OCI-LY3 (cell line): Measurements from ENCODE around the gene ZDHHC13.

Source experiments
- CTCF ChIP-seq: fragments of 200-600, 300-600 bp; sonication (generic); IDR thresholded peaks from 2 replicates; pipeline ENCODE4 v1.5.1; 2014; ENCODE audit warnings: antibody characterized with exemption, low read length, low read depth
- EZH2phosphoT487 ChIP-seq: fragments of 200-600 bp; shearing (Covaris generic); IDR thresholded peaks from 2 replicates; pipeline ENCODE4 v1.6.1; 2018; ENCODE audit warnings: antibody characterized with exemption, mixed run types, low read depth

DNA sequence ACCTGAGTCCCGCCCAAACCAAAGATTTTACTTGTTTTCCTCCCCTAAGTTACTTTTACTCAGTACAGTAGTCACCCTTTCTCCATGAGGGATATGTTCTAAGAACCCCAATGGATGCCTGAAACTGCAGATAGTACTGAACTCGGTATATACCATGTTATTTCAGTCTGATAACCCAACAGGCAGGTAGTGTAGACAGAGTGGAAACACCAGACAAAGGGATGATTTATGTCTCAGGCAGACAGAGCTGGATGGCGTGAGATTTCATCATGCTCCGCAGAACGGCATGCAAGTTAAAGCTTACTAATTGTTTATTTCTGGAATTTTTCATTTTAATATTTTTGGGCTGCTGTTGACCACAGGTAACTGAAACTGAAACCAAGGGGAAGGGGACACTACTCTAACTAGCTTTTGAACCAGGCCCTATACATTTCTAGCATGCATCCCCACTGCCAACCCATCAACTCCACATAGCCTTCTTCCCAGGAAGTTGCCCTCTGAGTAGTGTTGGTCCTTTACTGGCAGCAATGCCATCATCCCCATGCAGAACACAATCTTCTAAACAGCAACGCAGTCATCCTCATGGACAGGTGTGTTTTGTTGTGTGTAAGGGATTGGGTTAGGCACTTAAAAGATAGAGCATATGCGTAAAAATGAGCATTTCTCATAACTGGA lies 57.1 kb downstream of the ZDHHC13 start:
- TF ChIP-seq CTCF: no peak
- TF ChIP-seq EZH2phosphoT487: no peak
